GM18873 (cell line): ENCODE measurements around the gene MZF1.
"Not testable (repeated sequence)": the region's sequence is repeated elsewhere in the genome, so short reads cannot be mapped to it uniquely, and the experiment has no call there.

Experiments
- ATAC-seq: cut with Tn5 transposase; IDR thresholded peaks from one replicate; pipeline ENCODE4 v1.9.1; 2021; ENCODE audit warnings: mild to moderate bottlenecking, moderate library complexity, moderate number of reproducible peaks; ENCODE audit not compliant: unreplicated experiment, low FRiP score

MZF1 gene

DNA sequence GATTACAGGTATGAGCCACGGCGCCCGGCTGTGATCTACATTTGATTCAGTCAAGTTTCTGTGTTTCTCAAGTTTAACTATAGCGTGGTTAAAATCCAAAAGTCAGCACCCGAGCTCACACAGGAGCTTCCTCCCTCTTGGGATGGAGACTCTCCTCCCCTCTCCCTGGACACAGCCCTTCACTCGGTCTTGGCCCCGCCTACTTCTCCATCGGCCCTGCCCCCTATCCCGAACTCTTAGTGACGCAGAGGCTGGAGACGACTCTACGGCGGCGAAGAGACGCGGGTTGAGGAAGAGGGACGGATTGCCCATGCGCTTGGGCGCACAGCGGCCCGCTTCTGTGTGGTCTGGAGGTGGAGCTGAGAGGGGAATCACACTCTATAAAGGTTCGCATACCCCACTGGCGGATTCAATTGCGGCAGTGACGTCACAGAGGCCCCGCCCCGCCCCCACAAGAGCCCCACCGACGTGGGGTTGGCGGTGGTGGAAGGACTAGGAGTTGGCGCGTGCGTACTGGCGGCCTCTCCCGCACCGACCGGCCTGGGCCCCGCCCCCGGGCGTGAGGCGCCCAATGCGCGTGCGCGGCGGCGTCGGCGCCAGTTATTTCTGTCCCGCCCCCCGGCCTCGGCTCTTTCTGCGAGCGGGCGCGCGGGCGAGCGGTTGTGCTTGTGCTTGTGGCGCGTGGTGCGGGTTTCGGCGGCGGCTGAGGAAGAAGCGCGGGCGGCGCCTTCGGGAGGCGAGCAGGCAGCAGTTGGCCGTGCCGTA lies 29.1 kb downstream of the MZF1 start, which contains the start of gene TRIM28:
TRIM28 (plus strand) TSS at position 239 of the 765 bp plus-strand sequence. CDS start 694 bp downstream, outside the sequence.
- peak; percentile 84 for ATAC-seq

DNA sequence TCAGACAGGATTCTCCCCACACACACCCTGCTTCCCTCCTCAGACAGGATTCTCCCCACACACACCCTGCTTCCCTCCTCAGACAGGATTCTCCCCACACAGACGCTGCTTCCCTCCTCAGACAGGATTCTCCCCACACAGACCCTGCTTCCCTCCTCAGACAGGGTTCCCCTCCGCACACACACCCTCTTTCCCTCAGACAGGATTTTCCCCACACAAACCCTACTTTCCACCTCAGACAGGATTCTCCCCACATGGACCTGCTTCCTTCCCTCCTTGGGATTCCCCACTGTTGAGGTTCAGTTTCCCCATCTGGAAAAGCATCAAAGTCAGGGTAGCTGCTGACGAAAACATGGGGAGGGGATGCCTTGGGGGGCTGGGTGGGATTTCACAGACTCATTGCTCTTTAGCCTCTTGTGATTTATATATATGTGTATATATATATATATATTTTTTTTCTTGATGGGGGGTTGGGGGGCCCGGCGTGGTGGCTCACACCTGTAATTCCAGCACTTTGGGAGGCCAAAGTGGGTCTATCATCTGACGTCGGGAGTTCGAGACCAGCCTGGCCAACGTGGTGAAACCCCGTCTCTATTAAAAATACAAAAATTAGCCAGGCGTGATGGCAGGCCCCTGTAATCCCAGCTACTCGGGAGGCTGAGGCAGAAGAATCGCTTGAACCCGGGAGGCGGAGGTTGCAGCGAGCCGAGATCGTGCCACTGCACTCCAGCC lies 30.3 kb downstream of the MZF1 start:
- ATAC-seq: not testable (repeated sequence)

DNA sequence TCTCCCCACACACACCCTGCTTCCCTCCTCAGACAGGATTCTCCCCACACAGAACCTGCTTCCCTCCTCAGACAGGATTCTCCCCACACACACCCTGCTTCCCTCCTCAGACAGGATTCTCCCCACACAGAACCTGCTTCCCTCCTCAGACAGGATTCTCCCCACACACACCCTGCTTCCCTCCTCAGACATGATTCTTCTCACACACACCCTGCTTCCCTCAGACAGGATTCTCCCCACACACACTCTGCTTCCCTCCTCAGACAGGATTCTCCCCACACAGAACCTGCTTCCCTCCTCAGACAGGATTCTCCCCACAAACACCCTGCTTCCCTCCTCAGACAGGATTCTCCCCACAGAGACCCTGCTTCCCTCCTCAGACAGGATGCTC lies 34.0 kb downstream of the MZF1 start:
- ATAC-seq: not testable (repeated sequence)

DNA sequence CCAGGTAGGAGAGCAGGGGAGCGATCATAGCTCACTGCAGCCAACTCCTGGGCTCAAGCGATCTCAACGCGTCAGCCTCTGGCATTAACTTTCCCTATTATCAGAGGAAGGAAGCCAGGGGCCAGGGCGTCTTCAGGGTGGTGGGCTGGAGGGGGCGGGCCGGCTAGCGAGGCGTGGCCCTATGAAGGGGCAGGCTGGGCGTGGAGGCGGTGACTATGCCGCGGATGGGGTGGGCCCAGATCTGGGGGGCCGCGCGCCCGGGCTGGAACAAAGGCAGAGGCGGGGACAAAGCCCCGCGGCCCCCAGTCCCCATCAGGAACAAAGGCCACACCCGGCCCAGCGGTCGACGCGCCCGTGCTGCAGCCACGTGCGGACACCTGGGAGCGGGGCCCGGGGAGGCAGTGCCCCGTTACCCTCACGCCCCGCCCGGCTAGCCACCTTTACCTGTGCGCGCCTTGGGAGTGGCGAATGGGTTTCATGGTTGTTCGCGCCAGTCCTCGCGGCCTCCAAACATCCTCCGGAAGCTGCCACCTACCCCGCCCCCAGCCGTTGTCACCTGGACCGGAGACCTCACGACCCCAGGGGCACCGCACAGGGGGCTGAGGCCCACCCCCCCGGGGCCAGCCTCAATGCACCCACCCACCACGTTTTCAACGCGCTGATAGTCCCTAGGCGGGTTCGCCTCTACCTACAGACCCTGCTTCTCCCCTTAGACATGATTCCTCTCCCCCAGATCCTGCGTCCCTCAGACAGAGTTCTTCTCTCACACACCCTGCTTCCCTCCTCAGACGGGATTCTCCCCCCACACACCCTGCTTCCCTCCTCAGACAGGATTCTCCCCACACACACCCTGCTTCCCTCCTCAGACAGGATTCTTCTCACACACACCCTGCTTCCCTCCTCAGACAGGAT lies 34.6 kb downstream of the MZF1 start:
- ATAC-seq: no peak

DNA sequence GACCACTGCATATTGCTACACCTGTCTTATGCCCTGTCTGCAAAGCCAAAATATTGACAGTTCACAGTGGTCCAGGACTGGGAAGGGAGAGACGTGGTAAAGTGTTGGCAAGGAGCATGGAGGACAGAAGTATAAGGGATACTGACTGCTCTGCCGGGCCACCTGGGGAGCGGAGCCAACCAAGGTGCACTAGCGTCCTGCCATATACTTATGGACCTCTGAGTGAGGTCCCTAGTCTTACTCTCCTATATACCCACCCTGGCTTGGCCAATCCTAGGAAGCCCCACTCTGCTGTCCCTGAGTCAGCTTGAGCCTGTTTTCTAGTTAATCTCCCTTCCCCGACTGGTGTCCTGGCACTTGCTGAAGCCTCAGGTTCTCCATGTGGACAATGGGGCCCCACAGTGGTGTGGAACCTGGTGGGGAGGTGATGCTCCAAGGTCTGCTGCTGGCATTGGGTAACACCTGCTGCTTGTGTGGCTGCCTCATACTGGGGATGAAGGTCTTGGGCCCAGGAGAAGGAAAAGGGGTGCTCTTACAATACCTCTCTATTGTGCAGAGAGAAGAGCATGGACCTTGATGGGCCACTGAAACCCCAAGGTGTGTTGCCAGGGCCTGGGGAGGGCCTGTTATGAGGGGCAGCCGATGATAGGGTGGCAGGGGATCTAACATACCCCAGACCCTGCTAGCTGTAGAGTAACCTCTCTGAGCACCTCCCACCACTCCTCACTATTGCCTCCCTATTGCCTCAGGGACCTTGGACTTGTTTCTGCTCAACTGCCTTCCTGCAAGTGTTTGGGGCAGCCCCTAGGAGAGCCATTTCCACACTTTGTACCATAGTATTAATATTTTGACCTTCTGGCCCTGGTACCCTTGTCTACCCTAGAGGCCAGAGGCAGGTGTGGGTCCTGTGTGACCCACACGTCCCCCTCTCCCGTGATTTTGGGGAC lies 36.0 kb downstream of the MZF1 start:
- ATAC-seq: no peak

DNA sequence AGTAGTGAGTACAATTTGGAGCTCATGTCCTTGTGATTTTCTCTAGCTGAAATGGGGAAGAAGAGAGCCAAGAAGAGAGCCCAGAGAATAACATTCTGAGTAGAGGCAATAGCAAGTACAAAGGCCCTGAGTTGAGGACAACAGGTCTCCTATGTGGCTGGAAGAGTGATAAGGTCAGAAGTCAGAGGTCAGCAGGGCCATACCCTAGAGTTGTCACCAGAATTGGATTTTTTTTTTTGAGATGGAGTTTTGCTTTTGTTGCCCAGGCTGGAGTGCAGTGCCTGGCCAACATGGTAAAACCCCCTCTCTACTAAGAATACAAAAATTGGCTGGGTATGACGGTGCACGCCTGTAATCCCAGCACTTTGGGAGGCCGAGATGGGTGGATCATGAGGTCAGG lies 37.3 kb downstream of the MZF1 start:
- no peak for ATAC-seq

DNA sequence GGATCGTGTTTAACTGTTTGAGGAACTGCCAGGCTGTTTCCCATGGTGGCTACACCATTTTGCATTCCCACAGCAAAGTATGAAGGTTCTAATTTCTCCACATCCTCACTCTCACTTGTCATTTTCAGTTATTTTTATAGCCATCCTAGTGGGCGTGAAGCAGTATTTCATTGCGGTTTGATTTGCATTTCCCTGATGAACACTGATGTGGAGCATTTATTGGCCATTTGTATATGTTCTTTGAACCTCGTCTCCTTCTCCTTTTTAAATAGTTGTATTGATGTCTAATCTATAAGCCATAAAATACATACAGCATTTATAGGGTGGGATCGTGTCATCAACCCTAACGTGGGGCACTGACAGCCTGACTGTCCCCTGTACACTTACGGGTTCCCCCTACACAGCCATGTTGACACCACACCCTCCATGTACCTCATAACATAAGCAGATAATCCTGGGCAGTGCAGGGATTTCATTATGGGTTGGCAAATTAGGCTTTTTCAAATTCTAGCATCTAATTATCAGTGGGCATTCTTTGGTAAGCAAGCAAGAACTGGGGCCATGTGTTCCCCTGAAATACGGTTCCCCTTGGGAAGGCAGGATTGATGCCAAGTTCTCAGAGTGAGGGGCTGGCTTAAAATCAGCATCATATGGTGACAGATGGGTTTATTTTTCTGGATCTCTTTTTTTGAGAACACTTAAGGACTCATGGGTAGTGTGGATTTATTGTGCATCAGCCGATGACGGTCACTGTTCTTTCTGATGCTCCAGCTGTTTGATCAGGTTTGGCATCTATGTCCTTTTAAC lies 41.9 kb downstream of the MZF1 start:
- ATAC-seq: no peak

DNA sequence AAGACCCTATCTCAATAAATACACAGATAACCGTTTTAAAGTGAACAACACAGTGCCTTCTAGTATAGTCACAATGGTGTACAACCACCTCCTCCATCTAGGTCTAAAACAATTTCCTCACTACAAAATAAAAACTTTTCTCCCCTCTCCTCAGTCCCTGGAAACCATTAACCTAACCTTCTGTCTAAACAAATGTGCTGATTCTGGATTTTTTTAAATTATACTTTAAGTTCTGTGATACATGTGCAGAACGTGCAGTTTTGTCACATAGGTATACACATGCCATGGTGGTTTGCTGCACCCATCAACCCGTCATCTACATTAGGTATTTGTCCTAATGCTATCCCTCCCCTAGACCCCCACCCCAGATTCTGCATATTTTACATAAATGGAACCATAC lies 43.7 kb downstream of the MZF1 start:
- ATAC-seq: no peak

DNA sequence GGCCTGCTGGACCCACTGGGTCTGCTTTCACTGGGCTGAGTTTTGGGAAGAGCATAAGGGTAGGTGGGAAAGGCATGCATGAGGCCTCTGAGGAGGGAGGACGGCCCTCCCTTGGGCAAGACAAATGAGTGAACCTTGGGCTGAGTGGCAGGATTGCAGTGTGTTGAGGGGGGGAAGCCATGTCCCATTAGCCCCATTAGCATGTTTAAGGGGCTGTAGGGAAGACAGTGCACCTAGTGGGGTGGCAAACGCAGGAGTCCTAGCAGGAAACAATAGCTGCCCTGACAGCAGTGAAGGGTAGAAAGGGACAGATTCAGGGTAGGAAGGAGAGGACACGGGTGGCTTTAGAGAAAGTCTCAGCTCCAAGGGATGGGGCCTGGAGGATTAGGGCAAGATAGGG lies 50.4 kb downstream of the MZF1 start:
- ATAC-seq: no peak

DNA sequence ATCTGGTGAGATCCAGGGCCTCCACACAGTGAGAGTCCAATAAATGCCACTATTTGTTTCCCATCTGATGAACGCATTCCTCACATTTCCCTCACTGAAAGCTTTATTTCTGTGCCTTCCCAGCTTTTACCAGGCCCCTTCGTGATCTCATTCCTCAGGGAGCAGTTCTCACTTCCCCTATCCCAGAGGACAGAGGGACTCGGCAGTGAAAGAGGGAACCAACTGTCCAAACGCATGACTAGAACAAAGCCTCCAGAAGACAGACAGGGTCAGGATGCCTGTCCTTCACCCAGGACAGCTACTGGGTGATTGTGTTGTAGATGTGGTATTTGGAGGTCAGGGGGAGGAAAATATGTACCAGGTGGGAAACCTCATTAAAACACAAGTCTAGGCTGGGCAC lies 51.5 kb downstream of the MZF1 start:
- no peak for ATAC-seq

DNA sequence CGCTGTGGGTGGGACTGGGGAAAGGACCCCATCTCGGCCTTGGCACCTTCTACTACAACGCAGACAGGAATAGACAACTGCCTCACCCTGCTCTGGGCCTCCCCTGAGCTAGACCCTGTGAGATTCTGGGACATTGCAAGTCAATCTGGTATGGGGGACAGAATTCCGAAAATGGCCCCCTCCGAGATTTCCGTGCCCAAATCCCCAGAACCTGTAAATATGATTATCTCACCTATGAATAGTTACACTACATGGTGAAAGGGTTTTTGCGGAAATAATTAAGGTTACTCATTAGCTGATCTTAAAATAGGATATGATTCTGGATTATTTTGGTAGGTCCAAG lies 52.9 kb downstream of the MZF1 start:
- ATAC-seq: no peak

DNA sequence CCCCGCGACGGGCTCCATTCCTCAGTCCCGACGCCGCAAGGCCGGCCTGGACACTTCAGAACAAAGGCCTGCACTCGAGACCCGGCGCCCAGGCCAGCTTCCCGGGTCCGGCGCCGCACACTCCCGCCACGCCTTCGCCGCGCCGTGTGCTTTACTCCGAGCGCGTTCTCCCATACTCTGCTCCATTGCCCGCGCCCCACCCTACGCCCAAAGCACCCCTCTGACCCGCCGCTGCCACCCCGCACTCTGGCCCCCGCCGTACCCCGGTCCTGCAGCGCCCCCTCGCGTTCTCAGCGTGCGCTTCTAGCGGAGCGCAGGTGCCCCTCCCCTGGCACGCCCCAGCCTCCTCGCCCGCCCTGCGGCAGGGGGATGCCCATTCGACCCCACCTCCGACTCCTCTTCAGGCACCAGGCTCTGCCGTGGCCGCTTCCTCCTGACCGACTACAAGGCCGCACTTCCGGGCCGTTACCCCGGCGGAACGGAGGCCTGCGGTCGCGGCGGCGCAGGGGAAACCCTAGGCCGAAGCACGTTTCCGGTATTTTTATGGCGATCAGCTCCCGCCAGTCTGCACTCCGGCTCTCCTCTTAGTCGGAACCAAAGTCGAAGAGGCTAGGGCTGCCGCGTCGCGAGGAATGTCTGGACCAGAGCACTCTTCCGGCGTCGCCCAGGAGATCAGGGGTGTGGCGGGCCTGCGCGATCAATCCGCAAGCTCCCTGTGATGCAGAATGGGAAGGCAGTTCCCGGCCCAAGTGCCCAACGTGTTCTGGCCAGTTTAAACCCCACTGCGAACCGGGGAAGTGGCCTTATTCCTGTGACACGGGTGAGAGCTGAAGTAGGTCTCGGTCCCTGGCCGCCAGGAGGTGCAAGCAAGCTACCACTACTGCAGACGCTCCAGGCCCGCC lies 53.5 kb downstream of the MZF1 start, which contains the start of gene ZBTB45:
ZBTB45 (minus strand) TSS at position 456 of the 902 bp plus-strand sequence. CDS start 2,137 bp downstream, outside the sequence.
- peak; percentile 86 for ATAC-seq

DNA sequence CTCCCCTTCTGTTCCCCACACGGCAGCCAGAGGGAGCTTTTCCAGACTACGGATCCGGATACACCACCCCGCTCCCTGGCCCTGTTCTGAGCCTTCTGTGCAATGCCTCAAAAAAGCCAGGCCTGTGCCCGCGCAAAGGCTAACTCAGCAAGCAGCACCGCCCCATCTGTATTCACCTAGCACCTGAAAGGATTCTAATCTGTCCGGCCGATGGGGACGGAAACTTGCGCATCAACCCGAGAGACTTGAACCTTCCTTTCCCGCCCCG lies 54.1 kb downstream of the MZF1 start:
- no peak for ATAC-seq

DNA sequence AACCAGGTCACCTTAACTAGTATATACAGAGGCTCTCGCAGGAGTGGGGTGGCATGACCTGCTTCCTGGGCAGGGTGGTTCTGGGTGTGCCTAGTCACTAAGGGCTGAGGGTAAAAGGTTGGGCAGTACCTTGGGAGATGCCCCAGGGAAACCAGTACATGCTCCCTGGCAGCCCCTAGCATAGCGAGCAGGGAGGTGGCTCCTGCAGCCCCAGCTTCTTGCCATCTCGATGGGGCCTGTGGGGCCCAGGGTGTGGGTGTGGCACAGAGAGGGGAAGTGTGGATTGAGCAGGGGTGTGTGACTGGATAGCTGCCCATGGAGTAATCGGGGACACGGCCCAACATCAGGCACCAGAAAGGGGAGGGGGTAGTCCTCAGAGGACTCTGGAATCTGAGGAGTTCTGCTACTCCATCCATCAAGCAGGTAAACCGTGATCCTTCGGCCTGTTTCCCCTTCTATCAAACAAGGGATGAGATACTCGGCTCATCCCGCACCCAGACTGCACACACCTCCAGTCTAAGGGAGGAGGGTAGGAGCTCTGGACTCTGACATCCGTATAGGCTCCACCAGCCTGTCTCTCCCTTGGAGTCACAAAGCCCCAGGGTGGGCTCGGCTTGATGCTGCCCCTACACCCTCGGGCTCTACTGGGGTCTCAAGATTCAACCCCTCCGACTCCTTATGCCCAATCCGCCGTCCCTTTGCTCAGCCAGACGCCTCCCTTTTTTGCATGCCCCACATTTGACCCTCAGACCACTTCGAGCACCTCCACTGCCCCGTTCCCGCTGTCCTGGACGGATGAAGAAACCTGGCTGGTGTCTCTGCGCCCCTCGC lies 54.7 kb downstream of the MZF1 start:
- ATAC-seq: no peak

DNA sequence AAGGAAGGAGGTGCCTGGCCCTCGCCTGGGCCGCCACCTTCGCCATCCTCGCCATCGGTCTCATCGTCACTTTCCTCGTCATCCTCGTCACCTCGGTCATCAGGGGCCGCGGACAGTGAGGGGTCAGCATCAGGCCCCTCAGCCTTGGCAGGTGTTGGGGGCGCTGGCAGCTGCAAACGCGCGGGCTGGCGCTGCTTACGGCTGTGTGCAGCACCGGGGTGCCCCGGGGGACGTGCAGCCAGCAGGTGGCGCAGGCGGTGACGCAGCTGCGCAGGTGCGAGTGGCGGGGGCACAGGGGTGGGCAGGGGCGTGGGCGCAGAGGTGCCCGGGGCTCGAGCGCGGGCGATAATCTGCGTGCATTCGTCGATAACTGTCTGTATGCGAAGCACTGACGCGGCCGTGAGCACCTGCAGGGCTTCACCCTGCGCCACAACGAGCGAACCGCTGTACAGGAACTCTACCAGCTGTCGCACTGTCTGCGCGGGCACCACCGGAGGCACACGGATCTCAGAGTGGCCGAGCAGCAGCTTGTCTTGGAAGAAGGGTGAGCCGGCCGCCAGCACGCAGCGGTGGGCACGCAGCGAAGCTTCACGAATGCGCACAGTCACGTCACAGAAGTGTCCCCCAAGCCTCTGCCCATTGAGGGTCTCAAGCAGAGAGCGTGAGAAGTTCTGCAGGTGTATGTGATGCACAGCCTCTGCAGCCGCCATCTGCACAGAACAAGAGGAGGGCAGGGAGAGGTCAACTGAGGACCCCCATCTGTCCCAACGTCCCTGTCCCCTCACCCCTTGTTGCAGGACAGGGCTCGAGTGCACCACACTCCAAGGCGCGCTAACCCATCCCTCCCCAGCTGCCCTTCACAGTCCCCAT lies 55.9 kb downstream of the MZF1 start:
- ATAC-seq: no peak

DNA sequence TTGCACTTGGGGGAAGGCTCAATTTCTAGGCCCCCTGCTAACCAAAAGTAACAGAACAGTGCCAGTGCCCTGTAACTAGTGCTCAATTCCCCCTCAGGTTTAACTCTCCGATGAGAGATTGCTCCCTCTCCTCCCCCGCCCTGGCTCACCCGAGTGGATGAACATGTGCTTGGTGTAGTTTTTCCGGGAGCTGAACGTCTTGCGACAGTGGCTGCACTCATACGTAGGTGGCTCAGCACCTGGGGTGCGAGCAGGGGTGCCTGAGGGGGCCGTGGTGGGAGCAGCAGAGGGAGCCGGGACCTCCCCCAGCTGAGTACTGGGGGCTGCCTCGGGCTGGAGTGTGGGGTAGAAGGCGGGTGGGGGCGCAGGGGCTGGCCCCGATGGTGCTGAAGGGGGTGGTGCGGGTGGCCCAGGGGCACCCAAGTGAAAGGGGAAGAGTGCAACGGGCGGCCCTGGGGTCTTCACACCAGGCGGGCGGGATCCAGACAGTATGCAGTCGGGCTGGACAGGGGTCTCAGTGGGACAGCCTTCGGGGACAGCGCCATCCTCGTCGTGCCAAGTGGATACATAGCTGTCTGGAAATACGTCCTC lies 56.8 kb downstream of the MZF1 start:
- no peak for ATAC-seq
